Measurements from ENCODE around the gene SSX5.
"Not testable (repeated sequence)": the region's sequence is repeated elsewhere in the genome, so short reads cannot be mapped to it uniquely, and the experiment has no call there.

The SSX5 gene, protein sequence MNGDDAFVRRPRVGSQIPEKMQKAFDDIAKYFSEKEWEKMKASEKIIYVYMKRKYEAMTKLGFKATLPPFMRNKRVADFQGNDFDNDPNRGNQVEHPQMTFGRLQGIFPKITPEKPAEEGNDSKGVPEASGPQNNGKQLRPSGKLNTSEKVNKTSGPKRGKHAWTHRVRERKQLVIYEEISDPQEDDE

DNA sequence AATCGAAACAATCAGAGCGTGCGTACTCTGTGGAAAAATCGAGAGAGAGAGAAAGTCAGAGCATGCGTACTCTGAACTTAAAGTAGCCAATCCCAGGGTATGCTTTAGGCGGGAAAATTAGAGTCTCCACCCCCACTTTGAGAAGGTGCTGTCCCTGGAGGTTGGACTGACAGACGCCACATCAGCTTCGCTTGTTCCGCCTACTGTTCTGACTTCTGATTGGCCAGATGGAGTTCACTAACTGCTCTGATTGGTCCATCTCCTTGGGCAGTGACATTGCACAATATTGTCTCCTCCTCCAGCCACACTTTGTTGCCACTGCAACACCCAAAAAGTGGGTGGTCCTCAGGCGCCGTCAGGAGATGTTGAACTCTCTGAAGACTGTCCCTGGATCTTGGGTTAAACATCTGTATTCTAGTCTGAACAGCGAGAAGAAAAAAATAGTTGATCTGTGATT is at the start of gene SSX5:
TSS of gene SSX5 (minus strand) at position 51 of the 457 bp plus-strand sequence. CDS start 1,437 bp downstream, outside the sequence.
- H3K4me3 ChIP-seq (ENCODE audit: low read depth, low read length) = no peak within 1 kb of the TSS
- TF ChIP-seq, protein P1, sequence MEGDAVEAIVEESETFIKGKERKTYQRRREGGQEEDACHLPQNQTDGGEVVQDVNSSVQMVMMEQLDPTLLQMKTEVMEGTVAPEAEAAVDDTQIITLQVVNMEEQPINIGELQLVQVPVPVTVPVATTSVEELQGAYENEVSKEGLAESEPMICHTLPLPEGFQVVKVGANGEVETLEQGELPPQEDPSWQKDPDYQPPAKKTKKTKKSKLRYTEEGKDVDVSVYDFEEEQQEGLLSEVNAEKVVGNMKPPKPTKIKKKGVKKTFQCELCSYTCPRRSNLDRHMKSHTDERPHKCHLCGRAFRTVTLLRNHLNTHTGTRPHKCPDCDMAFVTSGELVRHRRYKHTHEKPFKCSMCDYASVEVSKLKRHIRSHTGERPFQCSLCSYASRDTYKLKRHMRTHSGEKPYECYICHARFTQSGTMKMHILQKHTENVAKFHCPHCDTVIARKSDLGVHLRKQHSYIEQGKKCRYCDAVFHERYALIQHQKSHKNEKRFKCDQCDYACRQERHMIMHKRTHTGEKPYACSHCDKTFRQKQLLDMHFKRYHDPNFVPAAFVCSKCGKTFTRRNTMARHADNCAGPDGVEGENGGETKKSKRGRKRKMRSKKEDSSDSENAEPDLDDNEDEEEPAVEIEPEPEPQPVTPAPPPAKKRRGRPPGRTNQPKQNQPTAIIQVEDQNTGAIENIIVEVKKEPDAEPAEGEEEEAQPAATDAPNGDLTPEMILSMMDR (IDR thresholded peaks at IDR 0.05; ENCODE audit: low read depth, low read length) = no peak

DNA sequence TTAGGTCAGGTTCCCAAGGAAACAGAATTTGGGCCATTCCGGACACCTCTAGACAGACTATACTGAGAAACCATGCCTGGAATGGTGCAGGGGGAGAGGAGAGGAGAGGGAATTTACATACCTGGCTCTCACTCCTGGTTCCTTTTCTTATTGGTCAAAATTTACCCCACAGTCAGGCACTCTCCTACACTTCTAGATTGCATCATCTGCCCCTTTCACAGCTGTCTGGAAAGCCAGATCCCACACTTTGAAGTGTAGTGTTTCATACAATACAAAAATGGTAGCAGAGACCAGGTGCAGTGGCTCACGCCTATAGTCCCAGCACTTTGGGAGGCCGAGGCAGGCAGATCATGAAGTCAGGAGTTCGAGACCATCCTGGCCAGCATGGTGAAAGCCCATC is 27.6 kb upstream of the SSX5 start:
- not testable (repeated sequence) for H3K4me3 ChIP-seq (ENCODE audit: low read depth, low read length)

DNA sequence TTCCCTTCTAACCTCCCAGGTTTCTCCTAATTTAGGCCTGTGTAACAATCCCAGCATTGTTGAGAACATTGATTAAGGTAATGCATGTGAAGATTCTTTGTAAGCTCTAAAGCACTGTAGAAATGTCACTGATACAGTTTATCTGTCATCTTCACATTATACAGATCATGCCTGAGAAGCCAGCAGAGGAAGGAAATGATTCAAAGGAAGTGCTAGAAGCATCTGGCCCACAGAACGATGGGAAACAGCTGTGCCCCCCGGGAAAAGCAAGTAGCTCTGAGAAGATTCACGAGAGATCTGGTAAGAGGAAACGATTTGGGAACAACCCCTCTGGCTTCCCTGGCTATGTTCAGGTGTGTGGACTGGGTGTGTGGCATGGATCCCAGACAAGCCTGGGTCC is 17.7 kb upstream of the SSX5 start:
- not testable (repeated sequence) for H3K4me3 ChIP-seq (ENCODE audit: low read depth, low read length)

DNA sequence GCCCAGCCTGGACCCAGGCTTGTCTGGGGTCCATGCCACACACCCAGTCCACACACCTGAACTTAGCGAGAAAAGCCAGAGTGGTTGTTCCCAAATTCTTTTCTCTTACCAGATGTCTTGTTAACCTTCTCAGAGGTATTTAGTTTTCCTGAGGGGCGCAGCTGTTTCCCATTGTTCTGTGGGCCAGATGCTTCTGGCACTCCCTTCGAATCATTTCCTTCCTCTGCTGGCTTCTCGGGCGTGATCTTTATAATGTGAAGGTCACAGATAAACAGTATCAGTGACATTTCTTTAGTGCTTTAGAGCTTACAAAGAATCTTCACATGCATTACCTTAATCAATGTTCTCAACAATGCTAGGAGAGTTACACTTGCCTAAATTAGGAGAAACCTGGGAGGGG is 6.6 kb downstream of the SSX5 start:
- not testable (repeated sequence) for H3K4me3 ChIP-seq (ENCODE audit: low read depth, low read length)

- H3K4me3 ChIP-seq (ENCODE audit: low read depth, low read length) = not testable (repeated sequence)
Measured at GRCh38 chrX:48181882-48182281, 14.7 kb downstream of the SSX5 start.

- TF ChIP-seq, protein P1 (IDR thresholded peaks at IDR 0.05; ENCODE audit: low read depth, low read length) = no peak
- no peak overlapping the region for H3K4me3 ChIP-seq (ENCODE audit: low read depth, low read length)
Measured at GRCh38 chrX:48180811-48181210, 15.8 kb downstream of the SSX5 start.

DNA sequence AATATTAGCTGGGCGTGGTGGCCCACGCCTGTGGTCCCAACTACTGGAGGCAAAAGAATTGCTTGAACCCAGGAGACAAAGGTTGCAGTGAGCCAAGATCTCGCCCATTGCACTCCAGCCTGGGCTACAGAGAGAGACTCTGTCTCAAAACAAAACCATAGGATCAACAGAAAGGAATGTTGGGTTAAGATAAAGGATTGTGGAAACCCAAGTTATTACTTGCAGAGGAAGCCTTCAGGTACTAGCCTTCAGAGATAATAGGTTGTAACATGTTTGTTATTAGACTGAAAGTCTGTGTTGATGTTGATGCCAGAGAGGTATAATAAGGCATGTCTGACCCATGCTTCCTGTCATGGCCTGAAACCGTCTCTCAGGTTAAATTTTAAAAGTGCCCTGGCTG is 16.9 kb downstream of the SSX5 start:
- H3K4me3 ChIP-seq (ENCODE audit: low read depth, low read length) = no peak overlapping the region
- TF ChIP-seq, protein P1 (IDR thresholded peaks at IDR 0.05; ENCODE audit: low read depth, low read length) = no peak

DNA sequence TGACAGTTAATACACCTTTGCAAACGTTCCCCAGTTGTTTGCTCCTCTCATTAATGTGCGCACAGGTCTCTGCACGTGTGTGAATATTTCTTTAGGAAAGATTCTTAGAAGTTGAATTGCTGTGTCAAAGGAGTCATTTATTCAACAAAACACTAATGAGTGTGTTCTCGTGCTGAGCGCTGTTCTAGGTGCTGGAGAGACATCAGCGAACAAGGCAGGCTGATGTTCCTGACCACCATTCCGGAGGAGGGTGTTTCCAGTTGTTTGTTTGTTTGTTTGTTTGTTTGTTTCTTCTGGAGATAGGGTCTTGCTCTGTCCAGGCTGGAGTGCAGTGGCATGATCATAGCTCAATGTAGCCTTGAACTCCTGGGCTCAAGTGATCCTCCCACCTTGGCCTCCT is 30.3 kb downstream of the SSX5 start:
- H3K4me3 ChIP-seq (ENCODE audit: low read depth, low read length) = not testable (repeated sequence)

- TF ChIP-seq, protein P1 (IDR thresholded peaks at IDR 0.05; ENCODE audit: low read depth, low read length) = no peak
- no peak overlapping the region for H3K4me3 ChIP-seq (ENCODE audit: low read depth, low read length)
Measured at GRCh38 chrX:48165241-48165640, 31.4 kb downstream of the SSX5 start.

DNA sequence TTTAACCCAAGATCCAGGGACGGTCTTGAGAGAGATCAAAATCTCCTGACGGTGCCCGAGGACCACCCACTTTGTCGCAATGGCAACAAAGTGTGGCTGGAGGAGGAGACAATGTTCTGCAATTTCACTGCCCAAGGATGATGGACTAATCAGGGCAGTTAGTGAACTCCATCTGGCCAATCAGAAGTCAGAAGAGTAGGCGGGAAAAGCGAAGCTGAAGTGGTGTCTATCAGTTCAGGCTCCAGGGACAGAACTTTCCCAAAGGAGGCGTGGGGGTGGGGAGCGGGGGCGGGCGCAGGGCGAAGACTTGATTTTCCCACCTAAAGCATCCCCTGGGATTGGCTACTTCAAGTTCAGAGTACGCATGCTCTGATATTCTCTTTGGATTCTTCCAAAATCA is 40.6 kb downstream of the SSX5 start:
- H3K4me3 ChIP-seq (ENCODE audit: low read depth, low read length) = no peak overlapping the region
- TF ChIP-seq, protein P1 (IDR thresholded peaks at IDR 0.05; ENCODE audit: low read depth, low read length) = no peak
